Measurements from ENCODE around the gene LGALS8. TPM values are rescaled to one million over a fixed set of nuclear protein-coding genes. Genes with fewer than 3 reads are reported as not detected.
"Not testable (repeated sequence)": the region's sequence is repeated elsewhere in the genome, so short reads cannot be mapped to it uniquely, and the experiment has no call there.

The LGALS8 gene
- 10 to 100 TPM; 55.3 to 74.3 (median 56.4) TPM for total RNA-seq
- long read RNA-seq, donor 1, full-length matches to known transcripts: 14 of 32 reads
- long read RNA-seq, donor 1, partial matches to known transcripts: 11 of 32 reads
- long read RNA-seq, donor 1, other reads (novel, unspliced or antisense): 7 of 32 reads
- long read RNA-seq, donor 2, full-length matches to known transcripts: 13 of 22 reads
- long read RNA-seq, donor 2, partial matches to known transcripts: 8 of 22 reads
- long read RNA-seq, donor 2, other reads (novel, unspliced or antisense): 1 of 22 reads

DNA sequence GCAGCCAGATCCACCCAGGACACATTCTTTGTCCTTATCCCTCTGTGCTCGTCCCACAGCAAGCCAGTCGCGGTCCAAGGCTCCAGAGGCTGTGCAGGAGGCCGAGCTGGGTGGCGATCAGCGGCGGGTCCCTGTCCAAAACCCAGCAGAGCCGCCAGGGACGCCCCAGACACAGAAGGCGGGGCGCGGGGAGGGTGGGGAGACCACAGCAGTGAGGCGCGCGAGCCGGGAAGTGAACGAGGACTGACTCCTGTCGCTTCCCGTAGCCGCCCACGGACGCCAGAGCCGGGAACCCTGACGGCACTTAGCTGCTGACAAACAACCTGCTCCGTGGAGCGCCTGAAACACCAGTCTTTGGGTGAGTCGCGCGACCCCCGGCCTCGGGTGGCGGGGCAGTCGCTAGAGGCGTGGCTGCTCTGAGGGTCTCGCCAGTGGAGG is at the start of gene LGALS8:
TSS of gene LGALS8 (plus strand) at position 279 of the 438 bp plus-strand sequence. CDS start 2,089 bp downstream, outside the sequence.
- Histone ChIP-seq H3K36me3 (ENCODE audit: low read depth) (no peaks in the 10 kb centered on the region), H3K4me3 (peak within 1 kb of the TSS; percentile 91), H3K9me3 (no peaks in the 10 kb centered on the region), H3K4me1 (ENCODE audit: low read depth) (peaks cover 6% of the 10 kb centered on the region)
- peak; percentile 97 for ATAC-seq
- TF ChIP-seq, protein P1, sequence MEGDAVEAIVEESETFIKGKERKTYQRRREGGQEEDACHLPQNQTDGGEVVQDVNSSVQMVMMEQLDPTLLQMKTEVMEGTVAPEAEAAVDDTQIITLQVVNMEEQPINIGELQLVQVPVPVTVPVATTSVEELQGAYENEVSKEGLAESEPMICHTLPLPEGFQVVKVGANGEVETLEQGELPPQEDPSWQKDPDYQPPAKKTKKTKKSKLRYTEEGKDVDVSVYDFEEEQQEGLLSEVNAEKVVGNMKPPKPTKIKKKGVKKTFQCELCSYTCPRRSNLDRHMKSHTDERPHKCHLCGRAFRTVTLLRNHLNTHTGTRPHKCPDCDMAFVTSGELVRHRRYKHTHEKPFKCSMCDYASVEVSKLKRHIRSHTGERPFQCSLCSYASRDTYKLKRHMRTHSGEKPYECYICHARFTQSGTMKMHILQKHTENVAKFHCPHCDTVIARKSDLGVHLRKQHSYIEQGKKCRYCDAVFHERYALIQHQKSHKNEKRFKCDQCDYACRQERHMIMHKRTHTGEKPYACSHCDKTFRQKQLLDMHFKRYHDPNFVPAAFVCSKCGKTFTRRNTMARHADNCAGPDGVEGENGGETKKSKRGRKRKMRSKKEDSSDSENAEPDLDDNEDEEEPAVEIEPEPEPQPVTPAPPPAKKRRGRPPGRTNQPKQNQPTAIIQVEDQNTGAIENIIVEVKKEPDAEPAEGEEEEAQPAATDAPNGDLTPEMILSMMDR (IDR thresholded peaks at IDR 0.05): no peak
- peak; percentile 92 to 94 (median 93) for DNase-seq
- intact Hi-C loops (cut with DNase I, micrococcal nuclease): no loop called here

DNA sequence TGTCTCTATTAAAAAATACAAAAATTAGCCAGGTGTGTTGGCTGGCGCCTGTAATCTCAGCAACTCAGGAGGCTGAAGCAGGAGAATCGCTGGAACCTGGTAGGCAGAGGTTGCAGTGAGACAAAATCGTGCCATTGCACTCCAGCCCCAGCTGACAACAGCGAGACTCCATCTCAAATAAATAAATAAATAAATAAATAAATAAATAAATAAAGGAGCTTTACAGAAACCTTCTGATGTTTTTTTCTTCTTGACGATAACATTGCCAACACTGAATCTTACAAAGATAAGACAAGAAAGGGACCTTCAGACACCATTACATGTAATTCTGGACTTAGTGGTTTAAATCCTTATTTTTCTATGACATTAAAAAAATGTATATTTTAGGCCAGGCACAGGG is 47.8 kb upstream of the LGALS8 start:
- DNase-seq (no peak), ATAC-seq (no peak)
- intact Hi-C loops (cut with DNase I, micrococcal nuclease): no loop called here
- TF ChIP-seq, protein P1 (IDR thresholded peaks at IDR 0.05): no peak
- no peaks in the 10 kb centered on the region for H3K9me3 ChIP-seq
- no peaks in the 10 kb centered on the region for H3K36me3 ChIP-seq (ENCODE audit: low read depth)
- H3K4me3 ChIP-seq: no peak overlapping the region
- H3K4me1 ChIP-seq (ENCODE audit: low read depth): peaks cover 2% of the 10 kb centered on the region

DNA sequence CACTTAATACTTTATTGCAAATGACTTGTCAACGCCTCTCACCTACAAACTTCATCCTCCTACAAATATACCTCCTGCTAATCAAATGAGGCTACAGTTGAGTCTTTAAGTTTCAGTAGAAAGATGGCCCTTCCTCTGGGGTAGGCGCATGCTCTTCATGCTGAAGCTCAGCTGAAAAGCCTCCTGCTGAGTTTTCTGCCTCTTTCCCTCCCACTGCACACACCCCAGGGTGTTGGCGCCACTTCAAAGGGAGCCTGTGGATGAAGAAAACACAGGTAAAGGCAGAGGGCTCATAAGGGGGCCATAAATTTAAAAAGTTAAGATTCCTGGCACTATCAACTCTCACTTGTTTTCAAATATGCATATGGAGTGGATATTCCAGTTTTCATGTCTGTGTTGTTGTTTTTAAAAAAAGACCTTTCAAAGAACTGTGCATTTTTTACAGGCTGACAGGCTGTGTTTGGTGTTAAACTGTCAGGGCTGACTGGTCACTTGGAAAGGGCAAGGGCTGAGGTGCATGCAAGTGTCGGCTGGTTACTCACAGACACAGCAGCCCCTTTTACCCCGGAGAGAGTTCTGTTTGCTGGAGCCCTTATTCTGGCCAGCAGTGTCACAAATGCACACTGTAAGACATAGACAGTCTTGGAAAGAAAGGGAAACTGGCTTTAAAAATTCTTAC is 42.9 kb upstream of the LGALS8 start:
- no peaks in the 10 kb centered on the region for H3K36me3 ChIP-seq (ENCODE audit: low read depth)
- intact Hi-C loops (cut with DNase I, micrococcal nuclease): no loop called here
- H3K4me1 ChIP-seq (ENCODE audit: low read depth): peaks cover 5% of the 10 kb centered on the region
- no peak overlapping the region for H3K4me3 ChIP-seq
- ATAC-seq (peak; percentile 58), DNase-seq (peak in 2 of 3 donors; percentile 35 to 38)
- H3K9me3 ChIP-seq: no peaks in the 10 kb centered on the region
- TF ChIP-seq, protein P1 (IDR thresholded peaks at IDR 0.05): no peak

DNA sequence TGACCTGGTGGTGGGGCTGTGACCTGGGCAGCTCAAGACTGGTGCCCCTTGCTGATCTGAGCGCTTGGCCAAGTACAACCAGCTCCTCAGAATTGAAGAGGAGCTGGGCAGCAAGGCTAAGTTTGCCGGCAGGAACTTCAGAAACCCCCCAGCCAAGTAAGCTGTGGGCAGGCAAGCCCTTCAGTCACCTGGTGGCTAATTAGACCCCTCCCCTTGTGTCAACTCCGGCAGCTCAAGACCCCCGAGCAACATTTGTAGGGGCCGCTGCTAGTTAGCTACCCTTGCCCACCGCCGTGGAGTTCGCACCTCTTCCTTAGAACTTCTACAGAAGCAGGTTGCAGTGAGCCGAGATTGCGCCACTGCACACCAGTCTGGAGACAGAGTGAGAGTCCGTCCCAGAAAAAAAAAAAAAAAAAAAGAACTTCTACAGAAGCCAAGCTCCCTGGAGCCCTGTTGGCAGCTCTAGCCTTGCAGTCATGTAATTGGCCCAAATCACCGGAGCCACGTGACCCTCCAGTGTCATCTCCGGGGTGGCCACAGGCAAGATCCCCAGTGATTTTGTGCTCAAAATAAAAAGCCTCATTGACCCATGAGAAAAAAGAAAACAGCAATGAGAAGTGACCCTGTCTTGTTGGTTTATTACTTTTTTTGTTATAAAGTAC is 39.3 kb upstream of the LGALS8 start:
- Histone ChIP-seq H3K4me1 (ENCODE audit: low read depth) (peaks cover 5% of the 10 kb centered on the region), H3K4me3 (no peak overlapping the region), H3K36me3 (ENCODE audit: low read depth) (no peaks in the 10 kb centered on the region), H3K9me3 (no peaks in the 10 kb centered on the region)
- TF ChIP-seq, protein P1 (IDR thresholded peaks at IDR 0.05): no peak
- no peak for ATAC-seq
- intact Hi-C loops (cut with DNase I, micrococcal nuclease): no loop called here
- DNase-seq: no peak

DNA sequence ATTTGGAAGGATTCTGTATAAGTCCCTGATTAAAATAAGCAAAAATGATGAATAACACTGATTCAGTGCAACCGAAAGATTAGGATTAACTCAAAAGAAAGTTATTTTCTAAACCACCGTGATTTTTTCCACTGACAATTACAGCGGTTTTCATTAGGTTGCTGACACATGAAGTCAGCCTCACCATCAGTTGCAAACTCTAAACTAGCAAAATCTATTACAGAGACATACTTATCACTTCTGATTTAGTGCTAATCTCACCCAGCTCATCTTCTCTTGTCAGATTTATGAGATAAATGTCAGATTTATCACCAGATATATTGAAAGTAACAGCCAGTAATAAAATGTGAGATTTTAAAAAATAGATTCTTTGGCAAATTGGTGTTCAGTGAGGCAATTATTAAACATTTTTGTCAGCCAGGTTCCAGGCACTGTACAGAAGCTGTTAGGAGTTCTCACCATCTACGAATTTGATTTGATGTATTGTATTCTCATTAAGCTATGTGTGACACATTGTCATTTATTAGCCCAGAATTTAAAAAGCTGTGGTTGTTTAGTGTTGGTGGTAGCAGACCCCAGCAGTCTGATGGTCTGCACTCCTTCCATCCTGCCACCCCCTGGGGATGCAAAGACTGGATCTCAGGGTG is 37.3 kb upstream of the LGALS8 start:
- Histone ChIP-seq H3K9me3 (no peaks in the 10 kb centered on the region), H3K4me1 (ENCODE audit: low read depth) (no peaks in the 10 kb centered on the region), H3K4me3 (no peak overlapping the region), H3K36me3 (ENCODE audit: low read depth) (no peaks in the 10 kb centered on the region)
- intact Hi-C loops (cut with DNase I, micrococcal nuclease): loop anchor here in 1 of 2 donors (5.0 kb wide), 1 partner anchor 374 kb away; no protein-coding TSS in a partner anchor
- DNase-seq: no peak
- no peak for ATAC-seq
- TF ChIP-seq, protein P1 (IDR thresholded peaks at IDR 0.05): no peak

DNA sequence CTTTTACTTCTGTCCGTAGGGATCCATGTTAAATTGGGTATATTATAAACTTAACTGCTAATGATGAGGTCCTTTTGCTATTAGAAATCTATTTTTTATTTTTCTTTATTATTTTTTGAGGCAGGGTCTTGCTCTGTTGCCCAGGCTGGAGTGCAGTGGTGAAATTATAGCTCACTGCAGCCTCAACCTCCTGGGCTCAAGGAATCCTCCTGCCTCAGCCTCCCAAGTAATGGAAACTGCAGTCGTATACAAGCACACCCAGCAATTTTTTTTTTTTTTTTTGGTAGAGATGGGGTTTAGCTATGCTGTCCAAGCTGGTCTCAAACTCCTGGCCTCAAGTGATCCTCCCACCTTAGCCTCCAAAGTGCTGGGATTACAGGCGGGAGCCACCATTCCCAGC is 34.6 kb upstream of the LGALS8 start:
- not testable (repeated sequence) for H3K4me3 ChIP-seq; H3K4me1 ChIP-seq (ENCODE audit: low read depth); ATAC-seq; H3K36me3 ChIP-seq (ENCODE audit: low read depth); DNase-seq; H3K9me3 ChIP-seq
- intact Hi-C loops (cut with DNase I, micrococcal nuclease): loop anchor here in 1 of 2 donors (5.0 kb wide), 1 partner anchor 377 kb away; no protein-coding TSS in a partner anchor

Measured in mucosa of descending colon (tissue), 3 donors.